Measurements from ENCODE around the gene FFAR1.

GRCh38 chr19:35388277-35389054 is 40.8 kb downstream of the FFAR1 start:
- TF ChIP-seq POLR2A (IDR thresholded peaks at IDR 0.05) (no peak), CTCF (IDR thresholded peaks at IDR 0.05) (no peak)

All from transverse colon (tissue), 3 donors.